Measurements from ENCODE around the gene CRLF1. TPM values are rescaled to one million over a fixed set of nuclear protein-coding genes. Genes with fewer than 3 reads are reported as not detected.

CRLF1 gene
- polyA plus RNA-seq, 3 donors, result 0.19 TPM; not detected in 2

GRCh38 chr19:18588611-18589379, 17.8 kb downstream of the CRLF1 start, which contains the start of gene REX1BD:
Gene REX1BD, plus strand, starts transcription at chr19:18588798. Its CDS starts 4 bp downstream, at chr19:18588802.
- peaks cover 30% of the 10 kb centered on the region for H4K20me1 ChIP-seq (ENCODE audit: insufficient read depth, low read length)
- peaks cover 35 to 52% of the 10 kb centered on the region in 2 donors for H3K4me1 ChIP-seq (ENCODE audit: control insufficient read depth in 1 of 2, insufficient read depth in 2 of 2, low read length in 2 of 2)
- H3K4me3 ChIP-seq (replicated peaks in 1 of 3; ENCODE audit: low read depth in 2 of 3, low read length in 3 of 3), result peak within 1 kb of the TSS; percentile 65 to 92 (median 69)
- H3K9ac ChIP-seq (ENCODE audit: insufficient read depth, low read length, poor library complexity, severe bottlenecking), result peak within 1 kb of the TSS; percentile 76
- Mint-ChIP-seq H3K27ac (peak within 1 kb of the TSS; percentile 65 to 93 (median 87)), H3K36me3 (peaks cover 10 to 21% of the 10 kb centered on the region in 2 donors), H3K9me3 (peaks cover 0 to 3% (median 0%) of the 10 kb centered on the region in 7 donors), H3K4me3 (peak within 1 kb of the TSS; percentile 78 to 89), H3K4me1 (peaks cover 42% of the 10 kb centered on the region), H3K27me3 (ENCODE audit: low read depth in 3 of 3) (peaks cover 3 to 13% (median 8%) of the 10 kb centered on the region in 3 donors)
- DNase-seq, result peak; percentile 79 to 87 (median 86)
- peaks cover 8% of the 10 kb centered on the region for H3K79me2 ChIP-seq (ENCODE audit: insufficient read depth, low read length)
- peaks cover 0 to 6% of the 10 kb centered on the region in 2 donors for H3K27me3 ChIP-seq (ENCODE audit: control insufficient read depth in 2 of 2, insufficient read depth in 2 of 2, low read length in 2 of 2)
- H2AFZ ChIP-seq (ENCODE audit: insufficient read depth, low read depth, low read length, poor library complexity, severe bottlenecking), result peak within 1 kb of the TSS; percentile 91
- peaks cover 7 to 8% of the 10 kb centered on the region in 2 donors for H3K36me3 ChIP-seq (replicated peaks in 1 of 2; ENCODE audit: control insufficient read depth in 1 of 2, insufficient read depth in 2 of 2, low read length in 2 of 2)
- intact Hi-C loops (cut with micrococcal nuclease), result loop anchor here (5.0 to 10.0 kb wide), 2 partner anchors 126 to 134 kb away; no protein-coding TSS in a partner anchor
- H3K9me3 ChIP-seq (replicated peaks in 1 of 2; ENCODE audit: control insufficient read depth in 1 of 2, insufficient read depth in 1 of 2, low read length in 2 of 2), result no peaks in the 10 kb centered on the region
- peak within 1 kb of the TSS; percentile 99 for H3K4me2 ChIP-seq (replicated peaks; ENCODE audit: extremely low read depth, low read length, poor library complexity, severe bottlenecking)
- TF ChIP-seq CTCF (IDR thresholded peaks at IDR 0.05), result peak; percentile 93
- H3K27ac ChIP-seq (ENCODE audit: low read depth in 1 of 2, low read length in 2 of 2), result peak within 1 kb of the TSS; percentile 56 to 84
- WGBS (ENCODE audit: insufficient coverage), result under 1% methylated on average over 66 of the region's 72 CpGs

- Histone ChIP-seq H3K4me2 (replicated peaks; ENCODE audit: extremely low read depth, low read length, poor library complexity, severe bottlenecking) (peak overlapping the region; percentile 99), H2AFZ (ENCODE audit: insufficient read depth, low read depth, low read length, poor library complexity, severe bottlenecking) (peak overlapping the region; percentile 91), H3K36me3 (replicated peaks in 1 of 2; ENCODE audit: control insufficient read depth in 1 of 2, insufficient read depth in 2 of 2, low read length in 2 of 2) (peaks cover 7 to 8% of the 10 kb centered on the region in 2 donors), H3K4me1 (ENCODE audit: control insufficient read depth in 1 of 2, insufficient read depth in 2 of 2, low read length in 2 of 2) (peaks cover 35 to 51% of the 10 kb centered on the region in 2 donors), H3K27ac (ENCODE audit: low read depth in 1 of 2, low read length in 2 of 2) (peak overlapping the region; percentile 56 to 84), H3K9ac (ENCODE audit: insufficient read depth, low read length, poor library complexity, severe bottlenecking) (peak overlapping the region; percentile 76), H4K20me1 (ENCODE audit: insufficient read depth, low read length) (peaks cover 23% of the 10 kb centered on the region), H3K9me3 (replicated peaks in 1 of 2; ENCODE audit: control insufficient read depth in 1 of 2, insufficient read depth in 1 of 2, low read length in 2 of 2) (no peaks in the 10 kb centered on the region), H3K79me2 (ENCODE audit: insufficient read depth, low read length) (peaks cover 8% of the 10 kb centered on the region), H3K4me3 (replicated peaks in 1 of 3; ENCODE audit: low read depth in 2 of 3, low read length in 3 of 3) (peak overlapping the region; percentile 65 to 92 (median 69)), H3K27me3 (ENCODE audit: control insufficient read depth in 2 of 2, insufficient read depth in 2 of 2, low read length in 2 of 2) (no peaks in the 10 kb centered on the region)
- DNase-seq, result no peak
- Mint-ChIP-seq H3K4me3 (peak overlapping the region; percentile 78 to 89), H3K27ac (peak overlapping the region; percentile 50 to 93 (median 85)), H3K9me3 (peaks cover 0 to 3% (median 0%) of the 10 kb centered on the region in 7 donors), H3K27me3 (ENCODE audit: low read depth in 3 of 3) (peaks cover 1 to 6% (median 3%) of the 10 kb centered on the region in 3 donors), H3K36me3 (peaks cover 10 to 21% of the 10 kb centered on the region in 2 donors), H3K4me1 (peaks cover 40% of the 10 kb centered on the region)
- WGBS (ENCODE audit: insufficient coverage), result 7% methylated on average over 13 of the region's 16 CpGs
- intact Hi-C loops (cut with micrococcal nuclease), result loop anchor here (5.0 to 10.0 kb wide), 2 partner anchors 126 to 133 kb away; no protein-coding TSS in a partner anchor
- no peak for TF ChIP-seq CTCF (IDR thresholded peaks at IDR 0.05)
These were observed 18.5 kb downstream of the CRLF1 start for GRCh38 chr19:18587962-18588610.

Data from CD14-positive monocyte (primary cell).